A549 (cell line): ENCODE data around the gene ATG101. TPM values are rescaled to one million over a fixed set of nuclear protein-coding genes. Genes with fewer than 3 reads are reported as not detected.

Source experiments
- ATAC-seq, 2 experiments: fragments of 200-7000 bp in 1 of 2; fragments of >200 bp in 1 of 2; cut with Nextera tagmentation in 1 of 2; cut with Tn5 transposase in 1 of 2; 3 replicates each; pipeline versions ENCODE4 v1.8.0 to v1.9.1; 2018 to 2020; ENCODE audit warnings: mild to moderate bottlenecking in 1 of 2, moderate library complexity in 1 of 2
- CTCF ChIA-PET: fragments of 300-600 bp; sonication (Branson Sonifier 250); formaldehyde crosslinking; extraction: SDS; loops from one replicate; lab custom pipeline; 2021; ENCODE audit warnings: antibody characterized with exemption, inconsistent platforms; lab: Yijun Ruan, JAX
- POLR2A ChIA-PET: fragments of 350-600 bp; formaldehyde crosslinking; extraction: SDS; loops from one replicate; lab custom pipeline; 2021; ENCODE audit warnings: antibody characterized with exemption, inconsistent platforms; lab: Yijun Ruan, JAX
- DNase-seq, 2 experiments: peaks; one replicate each; pipeline versions ENCODE4 v3.0.0 to v3.0.0-alpha.2; 2011 to 2016; ENCODE audit warnings: low read depth in 1 of 2, low spot score in 1 of 2
- FAIRE-seq: peaks from 2 replicates; lab custom pipeline; 2011; peaks lifted over from hg19 to GRCh38; lab: Jason Lieb, UNC
- H3K27ac ChIP-seq, 2 experiments: fragments of >200 bp; sonication (Bioruptor Twin); formaldehyde crosslinking; 3 replicates each; pipeline ENCODE4 v1.5.1; 2016 to 2017
- H3K4me1 ChIP-seq: fragments of >200 bp; sonication (Bioruptor Twin); formaldehyde crosslinking; 3 replicates; pipeline ENCODE4 v1.6.1; 2016
- H3K4me2 ChIP-seq: fragments of >200 bp; sonication (Bioruptor Twin); formaldehyde crosslinking; 3 replicates; pipeline ENCODE4 v1.6.1; 2016
- H3K4me3 ChIP-seq: fragments of >200 bp; sonication (Bioruptor Twin); formaldehyde crosslinking; 3 replicates; pipeline ENCODE4 v1.5.1; 2016
- H3K9me3 ChIP-seq: fragments of >200 bp; sonication (Bioruptor Twin); formaldehyde crosslinking; 3 replicates; pipeline ENCODE4 v1.6.1; 2016
- ATOH8 ChIP-seq: fragments of 250-450 bp; sonication (Bioruptor Pico); IDR thresholded peaks from 2 replicates; pipeline ENCODE4 v1.5.0; 2020; ENCODE audit warnings: low read depth, mild to moderate bottlenecking, moderate library complexity
- BHLHE40 ChIP-seq: IDR thresholded peaks from 2 replicates; pipeline ENCODE4 v1.6.1; 2012; ENCODE audit warnings: low read depth, low read length, inconsistent platforms
- CBX2 ChIP-seq: fragments of 200-600 bp; sonication (generic); IDR thresholded peaks from 2 replicates; pipeline ENCODE4 v1.6.1; 2016; ENCODE audit warnings: low read depth, mild to moderate bottlenecking, borderline replicate concordance
- CBX8 ChIP-seq: fragments of 200-600 bp; sonication (generic); IDR thresholded peaks from 2 replicates; pipeline ENCODE4 v1.6.1; 2016
- E2F6 ChIP-seq: IDR thresholded peaks from 2 replicates; pipeline ENCODE4 v1.6.1; 2012; ENCODE audit warnings: low read depth, borderline replicate concordance
- EHMT2 ChIP-seq: fragments of 200-600 bp; sonication (generic); IDR thresholded peaks from 2 replicates; pipeline ENCODE4 v1.6.1; 2016; ENCODE audit warnings: antibody characterized with exemption, low read depth, mild to moderate bottlenecking, moderate library complexity
- EP300 ChIP-seq, 2 experiments: fragments of >200 bp; sonication (Bioruptor Twin); formaldehyde crosslinking; IDR thresholded peaks; 2 replicates in 1 of 2; 3 replicates in 1 of 2; pipeline ENCODE4 v1.6.1; 2016 to 2017
- HDAC2 ChIP-seq: fragments of 200-600 bp; sonication (generic); IDR thresholded peaks from 2 replicates; pipeline ENCODE4 v1.6.1; 2016
- HEYL ChIP-seq: fragments of 250-450 bp; sonication (Bioruptor Pico); IDR thresholded peaks from 2 replicates; pipeline ENCODE4 v1.8.0; 2021; ENCODE audit warnings: mild to moderate bottlenecking, moderate library complexity
- HOXA7 ChIP-seq: fragments of 250-450 bp; sonication (Bioruptor Pico); IDR thresholded peaks from 2 replicates; pipeline ENCODE4 v1.5.0; 2020; ENCODE audit warnings: mild to moderate bottlenecking, moderate library complexity
- HOXB13 ChIP-seq: fragments of 250-450 bp; sonication (Bioruptor Pico); IDR thresholded peaks from 2 replicates; pipeline ENCODE4 v1.5.0; 2020; ENCODE audit warnings: low read depth, mild to moderate bottlenecking, moderate library complexity
- JUN ChIP-seq, 2 experiments: fragments of >200 bp; sonication (Bioruptor Twin); formaldehyde crosslinking; IDR thresholded peaks; 2 replicates in 1 of 2; 3 replicates in 1 of 2; pipeline ENCODE4 v1.6.1; 2016 to 2017
- MAFK ChIP-seq: fragments of 450-650 bp; IDR thresholded peaks from 2 replicates; pipeline ENCODE4 v1.6.1; 2014; ENCODE audit not compliant: partially characterized antibody
- MAX ChIP-seq: IDR thresholded peaks from 2 replicates; pipeline ENCODE4 v1.6.1; 2012
- MAZ ChIP-seq: fragments of 150-350 bp; IDR thresholded peaks from 2 replicates; pipeline ENCODE4 v1.6.1; 2014; ENCODE audit warnings: antibody characterized with exemption, low read depth, low read length, borderline replicate concordance
- NFE2L2 ChIP-seq: fragments of 150-350 bp; conservative IDR thresholded peaks from 2 replicates; pipeline ENCODE4 v1.6.1; 2014; ENCODE audit warnings: low read length
- NPAS2 ChIP-seq: fragments of 250-450 bp; sonication (Bioruptor Pico); IDR thresholded peaks from 2 replicates; pipeline ENCODE4 v1.8.0; 2022; ENCODE audit warnings: mild to moderate bottlenecking, moderate library complexity, borderline replicate concordance
- POLR2AphosphoS2 ChIP-seq: conservative IDR thresholded peaks from 2 replicates; pipeline ENCODE4 v1.6.1; 2012; ENCODE audit warnings: low read length, improper control_type of control experiment, inconsistent platforms
- RAD21 ChIP-seq, 2 experiments: fragments of >200 bp in 1 of 2; sonication (Bioruptor Twin) in 1 of 2; formaldehyde crosslinking in 1 of 2; IDR thresholded peaks in 1 of 2; conservative IDR thresholded peaks in 1 of 2; 2 replicates in 1 of 2; 3 replicates in 1 of 2; pipeline ENCODE4 v1.6.1; 2012 to 2018; ENCODE audit warnings: inconsistent platforms in 1 of 2
- REST ChIP-seq: fragments of 200-600 bp; sonication (generic); IDR thresholded peaks from 2 replicates; pipeline ENCODE4 v1.6.1; 2016; ENCODE audit warnings: antibody characterized with exemption, mild to moderate bottlenecking, moderate library complexity
- RFX5 ChIP-seq: fragments of 450-650 bp; IDR thresholded peaks from 2 replicates; pipeline ENCODE4 v1.7.1; 2014; ENCODE audit warnings: antibody characterized with exemption, mild to moderate bottlenecking, moderate library complexity
- SMC3 ChIP-seq: fragments of >200 bp; sonication (Bioruptor Twin); formaldehyde crosslinking; IDR thresholded peaks from 3 replicates; pipeline ENCODE4 v1.6.1; 2018; ENCODE audit warnings: inconsistent platforms
- SREBF2 ChIP-seq: fragments of 450-650 bp; IDR thresholded peaks from 2 replicates; pipeline ENCODE4 v1.6.1; 2014; ENCODE audit warnings: mild to moderate bottlenecking, moderate library complexity
- TFCP2L1 ChIP-seq: fragments of 250-450 bp; sonication (Bioruptor Pico); IDR thresholded peaks from 2 replicates; pipeline ENCODE4 v1.5.0; 2021; ENCODE audit warnings: mild to moderate bottlenecking
- TP53 ChIP-seq: fragments of 250-450 bp; sonication (Bioruptor Pico); IDR thresholded peaks from 2 replicates; pipeline ENCODE4 v1.5.0; 2021; ENCODE audit warnings: mild to moderate bottlenecking, moderate library complexity
- ZNF302 ChIP-seq: fragments of 250-450 bp; sonication (Bioruptor Pico); IDR thresholded peaks from 2 replicates; pipeline ENCODE4 v1.9.0; 2021; ENCODE audit warnings: inconsistent platforms, mild to moderate bottlenecking, moderate library complexity
- ZSCAN20 ChIP-seq: fragments of 250-450 bp; sonication (Bioruptor Pico); IDR thresholded peaks from 2 replicates; pipeline ENCODE4 v1.8.0; 2022; ENCODE audit warnings: mild to moderate bottlenecking, moderate library complexity
- WGBS: methylation state at CpG from one replicate; pipeline ENCODE4 v1.1.6; 2017; ENCODE audit errors: missing lambda C conversion rate; 5-methylcytosine and 5-hydroxymethylcytosine counted together
- polyA plus RNA-seq, 4 experiments: library from polyadenylated mRNA; depleted of rRNA in 3 of 4; stranded (reverse); fragments of >200 nt; fragmentation: RNase III in 1 of 4; extraction: RNeasy Plus Mini Kit Qiagen cat#74134 plus additional on column Dnase treatment in 1 of 4; gene quantifications; 2 replicates in 3 of 4; 3 replicates in 1 of 4; pipeline ENCODE4 v1.2.3, GENCODE V29; 2011 to 2017

Gene ATG101
- polyA plus RNA-seq, 2 of the 4 experiments (the other 2 are of a cell fraction): 87.9 to 141 TPM

GRCh38 chr12:52076811-52077210, 7.0 kb downstream of the ATG101 start:
- ChIA-PET POLR2A (no interaction called here), CTCF (interaction anchor here (1.4 to 42.5 kb wide), 7 partner anchors 5 to 73 kb away, joined by 3 to 1730 read pairs (median 94); partner anchors contain the start of genes ATG101 and SMIM41)
- DNase-seq (no peak), FAIRE-seq (no peak), ATAC-seq (no peak)
- TF ChIP-seq MAX: no peak
- TF ChIP-seq RFX5: no peak
- TF ChIP-seq EHMT2: no peak
- no peak for TF ChIP-seq HOXB13 (CRISPR knock-in tag)
- no peak for TF ChIP-seq SREBF2
- TF ChIP-seq HOXA7 (CRISPR knock-in tag): no peak
- no peak for TF ChIP-seq RAD21 (conservative IDR thresholded peaks at IDR 0.05 in 1 of 2, IDR thresholded peaks at IDR 0.05 in 1 of 2)
- Histone ChIP-seq H3K4me1 (peaks cover 11% of the 10 kb centered on the region; the same call in 2 of the 3 replicates), H3K4me2 (no peak overlapping the region), H3K4me3 (no peak overlapping the region), H3K9me3 (no peaks in the 10 kb centered on the region), H3K27ac (no peak overlapping the region)
- WGBS: 93% methylated on average over 16 of the region's 16 CpGs

GRCh38 chr12:52078276-52078675, 8.5 kb downstream of the ATG101 start:
- TF ChIP-seq HOXB13 (CRISPR knock-in tag) (no peak), TFCP2L1 (CRISPR knock-in tag) (no peak), RAD21 (conservative IDR thresholded peaks at IDR 0.05 in 1 of 2, IDR thresholded peaks at IDR 0.05 in 1 of 2) (no peak), NPAS2 (CRISPR knock-in tag) (no peak), HEYL (no peak), TP53 (no peak), CBX2 (no peak), REST (peak; percentile 68), POLR2AphosphoS2 (0 out of 2 replicates have a peak, but pooled peaks have one; percentile 11)
- TF ChIP-seq, all 56 proteins: peak for 2
- ChIA-PET CTCF (interaction anchor here (1.0 to 42.5 kb wide), 5 partner anchors 4 to 50 kb away, joined by 3 to 1730 read pairs (median 256); partner anchors contain the start of genes ATG101 and SMIM41), POLR2A (no interaction called here)
- no peak overlapping the region for H3K4me3 ChIP-seq
- ATAC-seq (no peak), FAIRE-seq (no peak), DNase-seq (no peak)
- peaks cover 10% of the 10 kb centered on the region; the same call in 2 of the 3 replicates for H3K4me1 ChIP-seq
- no peak overlapping the region for H3K27ac ChIP-seq
- H3K9me3 ChIP-seq: no peaks in the 10 kb centered on the region
- no peak overlapping the region for H3K4me2 ChIP-seq
- 86% methylated on average over 3 of the region's 3 CpGs for WGBS

- Histone ChIP-seq H3K4me1 (peaks cover 8% of the 10 kb centered on the region; the same call in 2 of the 3 replicates), H3K9me3 (no peaks in the 10 kb centered on the region), H3K4me3 (no peak within 1 kb of the TSS), H3K4me2 (no peak within 1 kb of the TSS), H3K27ac (no peak within 1 kb of the TSS)
- POLR2A ChIA-PET: interaction anchor here (0.6 kb wide), 1 partner anchor 10 kb away, joined by 3 read pairs; the partner anchor contains the start of gene ATG101
- ATAC-seq (no peak), FAIRE-seq (no peak), DNase-seq (no peak)
- CTCF ChIA-PET: interaction anchor here (0.7 to 42.5 kb wide), 8 partner anchors 2 to 1499 kb away, joined by 3 to 1730 read pairs (median 49); partner anchors contain the start of genes ATG101 and SMIM41
- WGBS: 95% methylated on average over 78 of the region's 87 CpGs
- TF ChIP-seq EP300 (IDR thresholded peaks at IDR 0.05): no peak
- no peak for TF ChIP-seq MAZ
- no peak for TF ChIP-seq CBX8
- no peak for TF ChIP-seq EHMT2
- no peak for TF ChIP-seq ZNF302 (CRISPR knock-in tag)
- no peak for TF ChIP-seq HDAC2
- TF ChIP-seq SMC3: no peak
- TF ChIP-seq TFCP2L1 (CRISPR knock-in tag): no peak
- no peak for TF ChIP-seq ZSCAN20
- no peak for TF ChIP-seq E2F6
- no peak for TF ChIP-seq JUN (IDR thresholded peaks at IDR 0.05)
- no peak for TF ChIP-seq HOXB13 (CRISPR knock-in tag)
- no peak for TF ChIP-seq NFE2L2
- no peak for TF ChIP-seq ATOH8 (CRISPR knock-in tag)
- no peak for TF ChIP-seq MAFK
- TF ChIP-seq RAD21 (conservative IDR thresholded peaks at IDR 0.05 in 1 of 2, IDR thresholded peaks at IDR 0.05 in 1 of 2): no peak
- no peak for TF ChIP-seq BHLHE40
Measured at GRCh38 chr12:52079576-52080402, 10.0 kb downstream of the ATG101 start, which contains the start of gene SMIM41. Gene SMIM41 (plus strand): TSS chr12:52079704. CDS start chr12:52079780, 76 bp downstream.
